GM21619 (cell line): Measurements from ENCODE around the gene RAB3C.
"Not testable (repeated sequence)": the region's sequence is repeated elsewhere in the genome, so short reads cannot be mapped to it uniquely, and the experiment has no call there.

Source experiments
- ATAC-seq: cut with Tn5 transposase; IDR thresholded peaks from one replicate; pipeline ENCODE4 v1.9.1; 2021; ENCODE audit not compliant: unreplicated experiment

Gene RAB3C

DNA sequence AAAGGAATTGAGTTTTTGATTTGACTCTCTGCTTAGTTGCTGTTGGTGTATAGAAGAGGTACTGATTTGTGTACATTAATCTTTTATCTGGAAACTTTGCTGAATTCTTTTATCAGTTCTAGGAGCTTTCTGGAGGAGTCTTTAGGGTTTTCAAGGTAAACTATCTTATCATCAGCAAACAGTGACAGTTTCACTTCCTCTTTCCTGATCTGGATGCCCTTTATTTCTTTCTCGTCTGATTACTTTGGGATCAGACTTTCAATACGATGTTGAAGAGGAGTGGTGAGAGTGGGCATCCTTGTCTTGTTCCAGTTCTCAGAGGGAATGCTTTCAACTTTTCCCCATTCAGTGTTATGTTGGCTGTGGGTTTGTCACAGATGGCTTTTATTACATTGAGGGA, 17.7 kb downstream of the RAB3C start:
- ATAC-seq = not testable (repeated sequence)

DNA sequence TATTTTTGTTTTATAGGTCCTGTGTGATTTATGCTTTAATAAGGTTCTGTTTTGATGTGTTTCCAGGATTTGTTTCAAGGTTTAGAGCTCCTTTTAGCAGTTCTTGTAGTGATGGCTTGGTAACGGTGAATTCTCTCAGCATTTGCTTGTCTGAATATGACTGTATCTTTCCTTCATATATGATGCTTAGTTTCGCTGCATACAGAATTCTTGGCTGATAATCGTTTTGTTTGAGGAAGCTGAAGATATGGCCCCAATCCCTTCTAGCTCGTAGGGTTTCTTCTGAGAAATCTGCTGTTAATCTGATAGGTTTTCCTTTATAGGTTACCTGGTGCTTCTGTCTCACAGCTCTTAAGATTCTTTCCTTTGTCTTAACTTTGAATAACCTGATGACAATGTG, 20.0 kb downstream of the RAB3C start:
- ATAC-seq = not testable (repeated sequence)

DNA sequence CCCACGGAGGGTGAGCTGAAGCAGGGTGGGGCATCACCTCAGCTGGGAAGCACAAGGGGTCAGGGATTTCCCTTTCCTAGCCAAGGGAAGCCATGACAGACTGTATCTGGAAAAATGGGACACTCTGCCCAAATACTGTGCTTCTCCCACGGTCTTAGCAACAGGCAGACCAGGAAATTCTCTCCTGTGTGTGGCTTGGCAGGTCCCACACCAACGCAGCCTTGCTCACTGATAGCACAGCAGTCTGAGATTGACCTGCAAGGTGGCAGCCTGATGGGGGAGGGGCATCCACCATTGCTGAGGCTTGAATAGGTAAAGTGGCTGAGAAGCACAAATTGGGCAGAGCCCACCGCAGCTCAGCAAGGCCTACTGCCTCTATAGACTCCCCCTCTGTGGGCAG, 23.2 kb downstream of the RAB3C start:
- ATAC-seq = no peak

- no peak for ATAC-seq
Measured at GRCh38 chr5:58615972-58616371, 33.1 kb downstream of the RAB3C start.

GRCh38 chr5:58617241-58617640, 34.4 kb downstream of the RAB3C start:
- ATAC-seq = no peak

GRCh38 chr5:58620336-58620735, 37.5 kb downstream of the RAB3C start:
- no peak for ATAC-seq

DNA sequence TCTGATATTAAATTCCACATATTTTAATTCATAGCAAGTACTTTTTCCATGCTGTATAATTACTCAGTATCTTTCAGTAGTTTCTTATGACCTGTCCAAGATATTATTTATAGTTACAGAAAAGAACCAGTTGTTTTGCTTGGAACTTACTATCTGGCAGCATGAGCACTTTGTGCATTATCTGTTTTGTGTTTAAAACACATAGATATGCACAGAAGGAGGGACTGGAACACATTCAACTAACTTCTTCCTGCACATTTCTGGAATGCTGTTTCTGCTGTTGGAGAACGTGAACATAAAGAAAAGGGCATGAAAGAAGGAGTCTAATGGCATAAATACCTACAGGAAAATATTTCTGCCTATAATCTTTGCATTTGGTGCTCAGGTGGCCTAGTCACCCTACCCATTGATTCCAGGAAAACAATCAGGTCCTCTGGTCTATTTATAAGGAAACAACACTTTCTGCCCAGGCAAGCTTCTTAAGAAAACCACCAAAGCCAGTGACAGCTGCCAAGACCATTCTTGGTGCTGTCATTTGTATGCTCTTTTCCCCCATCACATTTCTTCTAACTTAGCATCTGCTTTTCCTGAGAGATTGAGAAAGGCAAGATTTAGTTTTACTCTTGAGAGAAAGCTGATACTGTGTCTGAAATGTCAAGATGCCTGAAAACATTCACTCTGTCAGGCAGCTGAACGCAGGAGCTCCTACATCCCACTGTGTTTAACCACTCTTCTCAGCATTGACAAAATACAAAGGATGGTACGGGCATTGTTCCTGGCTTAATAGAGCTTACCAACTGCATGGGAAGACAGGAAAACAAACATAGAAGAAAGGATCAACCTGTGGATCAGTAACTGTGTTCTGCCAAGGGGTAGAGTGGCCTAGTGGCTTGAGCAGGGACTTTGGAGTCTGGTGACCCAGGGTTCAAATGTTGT, 40.3 kb downstream of the RAB3C start:
- ATAC-seq = no peak

DNA sequence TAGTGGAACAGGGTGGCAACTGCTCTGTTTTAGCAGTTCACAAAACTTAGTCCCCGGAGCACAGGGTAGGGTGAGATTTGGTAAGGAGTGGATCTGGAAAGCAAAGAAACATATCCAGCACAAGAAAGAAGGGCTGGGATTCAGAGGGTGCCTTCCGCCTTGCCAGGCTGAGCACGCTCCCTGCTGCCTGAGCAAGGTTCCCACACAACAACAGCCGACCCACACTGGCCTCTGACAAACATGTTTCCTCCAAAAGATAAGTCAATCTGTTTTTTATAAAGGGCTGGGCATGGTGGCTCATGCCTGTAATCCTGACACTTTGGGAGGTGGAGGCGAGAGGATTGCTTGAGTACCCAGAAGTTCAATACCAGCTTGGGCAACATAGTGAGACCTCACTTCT, 45.8 kb downstream of the RAB3C start:
- ATAC-seq = no peak

DNA sequence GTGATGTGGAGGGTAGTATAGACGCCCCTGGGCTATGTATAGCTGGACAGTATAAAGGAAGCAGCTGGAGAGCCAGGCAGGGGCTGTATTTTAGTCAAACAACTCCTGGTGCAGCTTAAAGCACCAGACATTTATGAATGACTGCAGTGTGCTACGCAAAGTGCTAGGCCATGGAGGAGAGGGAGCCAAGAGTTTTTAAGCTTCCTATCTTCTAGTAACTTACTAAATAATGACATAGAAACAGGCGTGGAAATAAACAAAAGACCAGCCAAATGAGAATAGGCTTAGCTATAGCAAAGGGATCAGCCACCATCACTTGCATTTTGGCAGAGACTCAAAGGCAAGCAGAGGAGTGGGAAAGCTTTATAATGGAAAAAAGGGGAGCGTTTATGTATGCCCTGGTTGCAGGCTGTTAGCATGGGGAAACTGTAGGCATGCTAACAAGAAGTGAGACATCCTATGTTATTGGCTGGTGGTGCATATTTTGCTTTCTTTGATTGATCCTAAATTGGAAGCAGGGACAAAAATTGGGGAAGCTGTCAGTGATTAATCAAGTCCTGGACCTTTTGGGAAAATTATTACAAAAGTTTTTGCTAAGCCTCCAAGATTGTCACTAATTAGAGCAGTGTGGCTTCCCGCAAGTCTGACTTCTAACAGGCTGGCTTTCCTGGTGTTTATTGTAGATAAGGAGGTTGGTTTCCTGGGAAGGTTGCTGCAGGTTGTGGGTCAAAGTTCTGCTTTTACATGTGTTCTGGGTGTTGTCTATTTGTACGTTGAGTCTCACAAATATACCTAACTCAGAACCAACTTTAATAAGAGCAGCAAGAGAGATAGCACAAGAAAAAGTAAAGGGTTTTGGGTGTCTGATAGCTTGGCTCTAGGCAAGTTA, 46.6 kb downstream of the RAB3C start:
- no peak for ATAC-seq

DNA sequence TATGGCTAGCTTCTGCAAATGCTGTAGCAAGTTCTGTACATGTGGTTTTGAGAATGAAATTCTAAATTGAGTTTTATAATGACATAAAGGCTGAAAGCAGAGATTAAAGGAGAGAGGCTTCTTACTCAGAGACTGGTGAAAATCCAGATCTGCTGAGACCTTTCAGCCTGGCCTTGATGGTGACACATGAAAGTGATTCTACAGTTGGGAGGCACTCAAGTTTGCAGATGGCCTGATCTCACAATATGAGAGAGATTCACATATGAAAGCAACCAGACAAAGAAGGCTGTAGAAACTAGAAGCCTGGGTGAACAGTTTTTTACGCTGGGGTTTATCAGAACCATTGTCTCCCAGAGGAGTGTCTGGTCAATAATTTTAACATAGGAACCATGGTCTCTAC, 49.0 kb downstream of the RAB3C start:
- no peak for ATAC-seq

DNA sequence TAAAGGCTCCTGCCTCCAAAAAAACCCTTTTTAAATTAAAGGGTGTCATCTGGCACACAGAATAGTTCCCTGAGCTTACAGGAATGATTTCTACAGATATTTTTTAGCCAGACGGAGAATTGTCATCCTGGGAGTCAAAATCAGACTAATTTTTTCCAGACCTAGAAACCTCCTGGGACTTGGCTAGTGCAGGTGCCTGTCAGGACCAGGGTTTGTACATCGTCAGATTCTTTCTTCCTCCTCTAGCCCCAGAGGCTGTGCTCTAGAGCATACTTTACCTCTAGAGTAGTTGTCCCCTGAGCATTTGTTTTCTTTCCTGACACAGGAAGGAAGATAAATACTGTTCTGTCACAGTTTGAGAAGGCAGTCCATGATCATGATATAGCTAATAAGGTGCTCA, 52.5 kb downstream of the RAB3C start:
- ATAC-seq = no peak

DNA sequence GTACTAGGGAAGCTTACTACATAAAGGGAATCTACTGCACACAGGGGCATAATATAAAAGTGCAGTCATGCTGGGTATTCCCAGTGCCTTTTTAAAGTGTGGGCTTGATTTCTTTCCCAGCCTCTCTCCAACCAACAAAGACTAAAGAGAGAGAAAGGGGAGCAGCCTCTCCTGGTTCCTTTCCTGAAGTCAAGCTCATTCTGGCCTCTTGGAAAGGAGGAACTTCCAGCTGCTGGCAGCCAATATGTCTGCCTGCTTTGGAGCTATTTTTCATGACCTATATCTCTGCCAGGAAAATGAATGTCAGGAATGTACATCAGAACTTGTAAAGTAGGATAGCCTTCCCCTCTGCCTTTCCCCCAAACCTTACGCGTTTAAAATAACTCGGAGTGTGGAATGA, 57.1 kb downstream of the RAB3C start:
- ATAC-seq = no peak

DNA sequence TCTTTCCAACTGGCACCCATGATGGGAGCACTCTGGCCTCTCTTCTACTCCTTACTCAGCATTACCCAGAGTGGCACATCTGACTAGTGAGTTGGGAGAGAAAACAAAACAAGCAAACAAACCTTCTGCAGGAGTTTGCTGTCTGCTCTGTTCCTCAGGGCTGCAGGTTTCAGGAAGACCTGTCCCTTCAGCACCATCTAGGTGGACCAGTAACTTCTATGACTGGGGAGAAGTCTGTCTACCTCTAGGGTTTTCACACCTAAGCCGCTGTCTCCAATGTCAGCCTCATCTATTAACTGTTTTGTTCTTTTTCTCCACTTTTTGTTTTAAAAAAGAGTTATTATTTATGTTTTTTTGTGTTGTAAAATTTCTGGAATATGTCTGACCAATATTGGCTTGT, 58.7 kb downstream of the RAB3C start:
- no peak for ATAC-seq

DNA sequence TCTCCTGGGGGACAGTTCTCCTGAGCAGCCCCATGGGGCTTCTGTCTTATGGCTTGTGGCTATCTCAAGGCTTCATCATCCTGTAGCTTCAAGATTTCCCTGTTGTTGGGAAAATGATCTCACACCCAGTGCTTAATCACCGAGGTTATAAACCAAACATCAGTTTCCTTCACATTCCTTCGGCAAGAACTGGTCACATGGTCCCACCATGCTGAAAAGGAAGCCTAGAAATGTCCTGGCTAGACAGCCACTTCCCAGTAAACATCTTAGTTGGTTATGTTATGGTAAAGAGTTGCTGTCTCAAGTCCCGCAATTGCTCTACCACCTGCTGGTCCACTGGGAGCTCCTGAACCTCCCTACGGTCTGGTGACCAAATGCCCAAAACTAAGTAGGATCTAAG, 66.0 kb downstream of the RAB3C start:
- ATAC-seq = no peak

DNA sequence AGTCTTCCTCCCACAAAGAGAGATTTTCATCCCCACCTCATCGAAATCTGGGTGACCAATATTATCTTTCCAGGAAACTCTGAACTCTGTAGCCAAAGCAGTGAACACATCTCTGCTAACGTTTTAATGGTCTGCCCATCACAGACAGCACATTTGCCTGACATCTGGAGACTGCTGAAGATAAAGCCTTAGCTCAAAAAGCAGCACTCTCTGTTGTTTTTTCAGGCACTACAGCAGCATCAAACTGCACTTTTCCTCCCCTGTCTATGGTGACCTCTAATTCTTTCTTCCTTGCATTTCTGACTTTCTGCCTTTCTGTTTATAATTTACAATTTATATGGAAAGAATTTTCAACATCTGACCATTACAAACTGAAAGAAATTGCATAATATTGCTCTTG, 66.8 kb downstream of the RAB3C start:
- ATAC-seq = no peak

GRCh38 chr5:58653521-58653920, 70.6 kb downstream of the RAB3C start:
- no peak for ATAC-seq

DNA sequence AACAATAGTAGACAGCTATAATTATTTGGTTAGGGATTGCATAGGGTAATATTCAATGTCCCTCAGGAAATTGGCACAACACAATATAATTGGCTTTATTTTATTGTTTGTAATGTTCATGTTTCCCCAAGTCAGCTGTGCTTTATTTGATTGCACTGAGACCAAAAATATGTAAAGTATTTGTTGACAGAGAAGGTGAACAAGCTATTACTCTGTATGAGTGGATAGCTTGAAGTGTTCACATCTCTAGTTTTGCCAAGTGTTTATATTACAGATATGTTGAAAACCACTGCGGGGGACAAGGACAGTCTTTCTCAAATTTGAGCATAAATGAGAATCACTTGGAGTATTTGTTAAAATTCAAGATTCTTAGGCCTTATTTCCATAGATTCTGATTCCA, 83.3 kb downstream of the RAB3C start:
- no peak for ATAC-seq

DNA sequence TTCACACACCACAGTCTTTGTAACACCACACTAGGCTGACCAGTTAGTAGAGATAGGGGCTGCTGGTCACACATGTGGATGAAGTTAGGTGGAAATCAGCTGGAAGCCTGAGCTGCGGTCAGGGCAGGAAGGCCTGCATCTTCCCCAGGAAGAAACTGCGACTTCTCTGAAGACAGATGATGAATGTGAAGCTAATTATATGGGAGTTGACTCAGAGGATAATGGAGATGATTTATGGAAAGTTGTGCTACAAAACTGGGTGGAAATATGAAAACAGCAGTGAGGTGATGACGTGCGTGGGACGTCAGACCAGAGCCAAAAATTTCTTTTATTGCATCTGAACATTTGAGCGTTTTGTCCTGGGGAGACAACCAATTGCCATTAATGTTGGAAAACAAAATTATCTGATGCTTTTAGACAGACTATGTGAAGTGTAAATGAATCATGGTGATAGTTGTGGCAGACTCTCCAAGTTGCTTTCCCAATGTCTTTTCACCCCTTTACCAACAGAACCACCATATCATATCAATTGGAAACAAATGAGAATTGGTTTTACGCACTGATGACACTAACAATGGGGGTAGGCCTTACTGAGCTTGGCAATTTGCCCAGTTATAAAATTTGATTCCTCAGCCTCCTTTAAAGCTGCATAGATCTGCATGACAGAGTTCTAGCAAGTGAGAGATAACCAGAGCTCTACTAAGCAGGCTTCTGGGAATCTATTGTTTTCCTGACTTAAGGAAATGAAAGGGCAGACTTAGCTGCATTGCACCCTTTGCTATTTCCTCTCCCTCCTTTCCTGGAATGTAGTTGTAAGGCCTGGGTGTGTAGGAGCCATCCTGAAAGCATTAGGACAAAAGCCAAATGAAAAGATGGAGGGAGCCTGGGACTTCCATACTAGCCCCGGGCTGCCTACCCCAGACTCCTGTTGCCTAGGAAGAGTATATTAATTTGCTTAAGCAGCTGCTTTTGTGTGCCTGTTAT, 84.0 kb downstream of the RAB3C start:
- no peak for ATAC-seq

GRCh38 chr5:58670582-58670981, 87.7 kb downstream of the RAB3C start:
- no peak for ATAC-seq

- no peak for ATAC-seq
Measured at GRCh38 chr5:58671155-58671554, 88.3 kb downstream of the RAB3C start.

- no peak for ATAC-seq
Measured at GRCh38 chr5:58672521-58672920, 89.6 kb downstream of the RAB3C start.
